ENCODE measurements around the gene SHH. TPM values are rescaled to one million over a fixed set of nuclear protein-coding genes. Genes with fewer than 3 reads are reported as not detected.

SHH gene
- total RNA-seq, 2 donors from 2014 or later = 0.32 to 1.2 TPM

DNA sequence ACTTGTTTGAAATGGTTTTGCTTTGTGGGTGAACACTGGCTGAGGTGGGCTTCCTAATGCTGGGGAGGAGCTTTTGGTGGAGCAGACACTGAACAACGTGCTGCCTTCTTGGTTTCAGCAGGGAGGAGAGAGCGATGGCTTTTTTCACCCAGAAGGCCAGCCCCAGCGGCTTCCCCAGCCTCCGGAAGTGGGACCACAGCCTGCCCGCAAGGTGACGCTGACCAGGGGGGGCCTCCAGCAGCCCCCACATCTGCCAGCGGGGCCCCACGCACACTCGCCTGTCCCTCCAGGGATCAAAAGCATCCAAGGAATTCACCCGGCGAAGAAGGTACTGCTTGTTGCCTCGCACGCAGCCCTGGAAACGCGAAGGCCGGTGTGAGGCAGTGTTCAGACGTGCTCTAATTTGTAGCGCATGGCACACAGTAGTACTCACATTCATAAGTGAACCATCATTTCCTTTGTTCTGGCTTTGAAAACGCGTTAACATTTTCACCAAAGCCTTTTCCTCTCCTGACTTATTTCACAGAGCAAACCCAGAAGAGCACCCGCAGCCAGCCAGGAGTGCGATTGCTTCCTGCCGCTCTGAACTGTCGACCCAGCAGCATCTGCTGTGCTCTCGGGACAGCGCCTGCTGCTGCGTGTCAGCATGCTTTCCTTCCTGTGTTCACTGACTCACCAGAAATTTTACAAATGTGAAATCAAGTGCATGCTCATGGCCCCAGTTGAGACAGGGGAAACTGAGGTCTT lies 48.4 kb downstream of the SHH start:
- DNase-seq (ENCODE audit: low spot score) = no peak
- 67% methylated on average over 26 of the region's 27 CpGs for WGBS

DNA sequence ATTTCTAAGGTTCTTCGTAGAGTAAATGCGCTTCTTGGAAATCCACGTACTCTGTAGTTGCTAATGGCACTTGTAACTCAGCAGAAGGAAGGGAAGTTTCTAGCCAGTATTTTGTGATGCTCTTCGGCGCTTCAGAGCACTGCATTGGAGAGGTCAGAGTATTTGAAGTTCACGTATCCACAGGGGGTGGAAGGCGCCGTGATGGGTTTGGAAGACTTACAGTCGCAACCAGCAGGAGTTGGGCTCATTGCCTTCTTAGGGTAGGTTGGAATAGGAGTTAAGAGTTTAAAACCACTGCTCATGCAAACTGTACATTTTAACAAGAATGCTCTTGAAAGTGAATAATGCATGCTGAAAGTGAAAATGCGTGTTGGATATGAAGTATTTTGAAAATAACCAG lies 49.1 kb downstream of the SHH start:
- no peaks in the 10 kb centered on the region for H3K4me1 ChIP-seq (replicated peaks)
- no peak for DNase-seq (ENCODE audit: low spot score)
- 96% methylated on average over 10 of the region's 10 CpGs for WGBS
- H3K4me3 ChIP-seq = no peak overlapping the region
- H3K9me3 ChIP-seq = no peaks in the 10 kb centered on the region
- H3K27ac ChIP-seq = no peak overlapping the region
- no peaks in the 10 kb centered on the region for H3K36me3 ChIP-seq
- intact Hi-C loops (cut with DNase I) = loop anchor here (10.0 kb wide), 1 partner anchor 838 kb away; no protein-coding TSS in a partner anchor
- TF ChIP-seq, protein P1, sequence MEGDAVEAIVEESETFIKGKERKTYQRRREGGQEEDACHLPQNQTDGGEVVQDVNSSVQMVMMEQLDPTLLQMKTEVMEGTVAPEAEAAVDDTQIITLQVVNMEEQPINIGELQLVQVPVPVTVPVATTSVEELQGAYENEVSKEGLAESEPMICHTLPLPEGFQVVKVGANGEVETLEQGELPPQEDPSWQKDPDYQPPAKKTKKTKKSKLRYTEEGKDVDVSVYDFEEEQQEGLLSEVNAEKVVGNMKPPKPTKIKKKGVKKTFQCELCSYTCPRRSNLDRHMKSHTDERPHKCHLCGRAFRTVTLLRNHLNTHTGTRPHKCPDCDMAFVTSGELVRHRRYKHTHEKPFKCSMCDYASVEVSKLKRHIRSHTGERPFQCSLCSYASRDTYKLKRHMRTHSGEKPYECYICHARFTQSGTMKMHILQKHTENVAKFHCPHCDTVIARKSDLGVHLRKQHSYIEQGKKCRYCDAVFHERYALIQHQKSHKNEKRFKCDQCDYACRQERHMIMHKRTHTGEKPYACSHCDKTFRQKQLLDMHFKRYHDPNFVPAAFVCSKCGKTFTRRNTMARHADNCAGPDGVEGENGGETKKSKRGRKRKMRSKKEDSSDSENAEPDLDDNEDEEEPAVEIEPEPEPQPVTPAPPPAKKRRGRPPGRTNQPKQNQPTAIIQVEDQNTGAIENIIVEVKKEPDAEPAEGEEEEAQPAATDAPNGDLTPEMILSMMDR (IDR thresholded peaks at IDR 0.05) = no peak
- TF ChIP-seq POLR2AphosphoS5 (IDR thresholded peaks at IDR 0.05) = no peak
- no peak for TF ChIP-seq POLR2A (IDR thresholded peaks at IDR 0.05)
- H3K27me3 ChIP-seq (replicated peaks; ENCODE audit: insufficient read depth) = no peaks in the 10 kb centered on the region

More for the DNA sequence above, 48.4 kb downstream of the SHH start:
- Histone ChIP-seq H3K4me3 (no peak overlapping the region), H3K27me3 (replicated peaks; ENCODE audit: insufficient read depth) (no peaks in the 10 kb centered on the region), H3K36me3 (no peaks in the 10 kb centered on the region), H3K9me3 (no peaks in the 10 kb centered on the region), H3K27ac (no peak overlapping the region), H3K4me1 (replicated peaks) (no peaks in the 10 kb centered on the region)
- TF ChIP-seq POLR2A (IDR thresholded peaks at IDR 0.05) (no peak), POLR2AphosphoS5 (IDR thresholded peaks at IDR 0.05) (no peak)
- TF ChIP-seq, protein P1 (IDR thresholded peaks at IDR 0.05) = no peak
- intact Hi-C loops (cut with DNase I) = loop anchor here (10.0 kb wide), 1 partner anchor 839 kb away; no protein-coding TSS in a partner anchor

DNA sequence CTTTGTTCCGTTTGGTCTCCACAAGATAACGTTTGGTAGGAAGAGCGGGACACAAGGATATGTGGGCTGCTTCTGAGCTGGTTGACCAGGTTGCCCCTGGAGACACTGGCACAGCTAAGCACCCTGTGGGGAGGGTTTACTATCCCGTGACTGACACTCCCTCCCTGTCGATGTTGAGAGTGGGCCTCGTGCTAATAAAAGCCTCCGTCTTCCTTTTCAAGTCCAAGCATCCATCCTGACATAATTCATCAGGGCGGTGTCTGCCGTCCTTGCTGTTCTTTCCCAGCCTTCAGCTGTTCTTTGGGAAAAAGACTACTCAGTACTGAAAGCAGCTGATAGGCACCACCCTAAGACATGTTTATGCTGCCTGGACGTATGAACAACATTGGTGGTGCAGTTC lies 49.6 kb downstream of the SHH start:
- Histone ChIP-seq H3K4me1 (replicated peaks) (no peaks in the 10 kb centered on the region), H3K9me3 (no peaks in the 10 kb centered on the region), H3K27me3 (replicated peaks; ENCODE audit: insufficient read depth) (no peaks in the 10 kb centered on the region), H3K27ac (no peak overlapping the region), H3K4me3 (no peak overlapping the region), H3K36me3 (no peaks in the 10 kb centered on the region)
- intact Hi-C loops (cut with DNase I) = loop anchor here (10.0 kb wide), 1 partner anchor 838 kb away; no protein-coding TSS in a partner anchor
- no peak for DNase-seq (ENCODE audit: low spot score)
- WGBS = 60% methylated on average over 10 of the region's 10 CpGs
- TF ChIP-seq POLR2AphosphoS5 (IDR thresholded peaks at IDR 0.05) (no peak), POLR2A (IDR thresholded peaks at IDR 0.05) (no peak)
- TF ChIP-seq, protein P1 (IDR thresholded peaks at IDR 0.05) = no peak

DNA sequence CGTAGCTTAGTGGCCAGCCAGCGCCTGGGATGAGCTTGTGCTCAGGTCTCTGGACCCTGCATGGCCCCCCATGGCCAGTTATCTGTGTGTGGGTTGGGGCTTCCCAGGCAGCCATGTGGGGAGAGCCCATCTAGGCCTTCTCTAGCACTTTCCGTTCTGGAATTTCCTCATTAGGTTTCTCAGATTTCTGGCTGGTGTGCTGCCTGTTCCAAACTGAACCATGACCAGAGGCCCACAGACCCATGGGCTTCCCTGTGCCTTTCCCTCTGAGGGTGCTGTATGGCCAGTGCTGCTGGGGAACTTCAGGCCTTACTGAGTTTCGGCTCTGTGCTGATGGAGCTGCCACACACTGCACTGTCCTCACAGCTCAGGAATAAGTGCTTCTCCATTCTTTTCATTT lies 50.2 kb downstream of the SHH start:
- WGBS = 94% methylated on average over 4 of the region's 4 CpGs
- DNase-seq (ENCODE audit: low spot score) = no peak
- Histone ChIP-seq H3K36me3 (no peaks in the 10 kb centered on the region), H3K4me3 (no peak overlapping the region), H3K4me1 (replicated peaks) (no peaks in the 10 kb centered on the region), H3K27me3 (replicated peaks; ENCODE audit: insufficient read depth) (no peaks in the 10 kb centered on the region), H3K9me3 (no peaks in the 10 kb centered on the region), H3K27ac (no peak overlapping the region)
- intact Hi-C loops (cut with DNase I) = loop anchor here (10.0 kb wide), 1 partner anchor 837 kb away; no protein-coding TSS in a partner anchor
- TF ChIP-seq POLR2A (IDR thresholded peaks at IDR 0.05) (no peak), POLR2AphosphoS5 (IDR thresholded peaks at IDR 0.05) (no peak)
- TF ChIP-seq, protein P1 (IDR thresholded peaks at IDR 0.05) = no peak

DNA sequence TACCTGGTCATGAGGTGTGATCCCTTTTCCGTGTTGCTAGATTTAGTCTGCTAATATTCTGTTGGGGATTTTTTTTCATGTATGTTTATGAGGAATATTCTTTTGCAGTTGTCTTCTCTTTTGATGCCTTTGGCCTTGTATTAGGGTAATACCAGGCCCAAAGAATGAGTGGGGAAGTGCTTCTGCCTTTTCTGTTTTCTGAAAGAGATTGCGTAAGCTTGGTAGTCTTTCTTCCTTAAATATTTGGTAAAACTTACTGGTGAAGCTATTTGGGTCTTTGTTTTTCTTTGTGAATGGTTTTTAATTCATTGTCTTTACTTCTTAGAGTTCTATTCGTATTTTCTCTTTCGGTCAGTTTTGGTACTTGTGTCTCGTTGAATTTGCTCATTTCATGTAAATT lies 51.1 kb downstream of the SHH start:
- Histone ChIP-seq H3K4me3 (no peak overlapping the region), H3K9me3 (no peaks in the 10 kb centered on the region), H3K27me3 (replicated peaks; ENCODE audit: insufficient read depth) (no peaks in the 10 kb centered on the region), H3K4me1 (replicated peaks) (no peaks in the 10 kb centered on the region), H3K27ac (no peak overlapping the region), H3K36me3 (no peaks in the 10 kb centered on the region)
- DNase-seq (ENCODE audit: low spot score) = no peak
- 89% methylated on average over 5 of the region's 5 CpGs for WGBS
- TF ChIP-seq POLR2A (IDR thresholded peaks at IDR 0.05) = no peak
- TF ChIP-seq POLR2AphosphoS5 (IDR thresholded peaks at IDR 0.05) = no peak
- TF ChIP-seq, protein P1 (IDR thresholded peaks at IDR 0.05) = no peak
- intact Hi-C loops (cut with DNase I) = loop anchor here (10.0 kb wide), 1 partner anchor 836 kb away; no protein-coding TSS in a partner anchor

Measured in prostate gland (tissue), 2 donors.